GM21381 (cell line): ENCODE results near the gene BAD.
"Not testable (repeated sequence)": the region's sequence is repeated elsewhere in the genome, so short reads cannot be mapped to it uniquely, and the experiment has no call there.

Experiments
- ATAC-seq: cut with Tn5 transposase; IDR thresholded peaks from one replicate; pipeline ENCODE4 v1.9.1; 2021; ENCODE audit warnings: mild to moderate bottlenecking, moderate library complexity; ENCODE audit not compliant: unreplicated experiment

BAD gene

GRCh38 chr11:64315667-64316526, 31.4 kb upstream of the BAD start:
- not testable (repeated sequence) for ATAC-seq

GRCh38 chr11:64314805-64315561, 30.5 kb upstream of the BAD start:
- no peak for ATAC-seq

- ATAC-seq: no peak
Measured at GRCh38 chr11:64314146-64314804, 29.8 kb upstream of the BAD start.

GRCh38 chr11:64313491-64314145, 29.2 kb upstream of the BAD start:
- no peak for ATAC-seq

GRCh38 chr11:64312947-64313346, 28.5 kb upstream of the BAD start:
- ATAC-seq: no peak

GRCh38 chr11:64307795-64308194, 23.3 kb upstream of the BAD start:
- ATAC-seq: not testable (repeated sequence)

- no peak for ATAC-seq
Measured at GRCh38 chr11:64306876-64307622, 22.6 kb upstream of the BAD start.

GRCh38 chr11:64306563-64306875, 22.1 kb upstream of the BAD start:
- ATAC-seq: no peak

- peak; percentile 34 for ATAC-seq
Measured at GRCh38 chr11:64305691-64306562, 21.5 kb upstream of the BAD start.

GRCh38 chr11:64305075-64305690, 20.7 kb upstream of the BAD start, which contains the start of gene ESRRA:
Gene ESRRA, plus strand, starts transcription at chr11:64305524. Its CDS starts 1,656 bp downstream, at chr11:64307180.
- ATAC-seq: peak; percentile 67

GRCh38 chr11:64304316-64305072, 20.0 kb upstream of the BAD start:
- ATAC-seq: peak; percentile 26

- ATAC-seq: no peak
Measured at GRCh38 chr11:64304032-64304315, 19.5 kb upstream of the BAD start.

GRCh38 chr11:64303109-64304031, 18.9 kb upstream of the BAD start:
- ATAC-seq: no peak

GRCh38 chr11:64299847-64300648, 15.6 kb upstream of the BAD start, which contains the start of gene CATSPERZ:
Gene CATSPERZ, plus strand, starts transcription at chr11:64300358. Its CDS starts 53 bp downstream, at chr11:64300411.
- ATAC-seq: no peak

- ATAC-seq: no peak
Measured at GRCh38 chr11:64298966-64299846, 14.7 kb upstream of the BAD start.
